NCI-H460 (cell line): ENCODE results near the gene PCK1. TPM values are rescaled to one million over a fixed set of nuclear protein-coding genes. Genes with fewer than 3 reads are reported as not detected.

Source experiments
- DNase-seq: peaks from one replicate; pipeline ENCODE4 v3.0.0-alpha.2; 2016; ENCODE audit warnings: low read depth; ENCODE audit errors: extremely low read depth
- total RNA-seq: library from RNA; depleted of rRNA; stranded (reverse); fragments of >200 nt; shearing (Covaris generic); gene quantifications from 2 replicates; pipeline ENCODE4 v1.2.3, GENCODE V29; 2014

The PCK1 gene
- total RNA-seq, 1 experiment from 2014 or later = 0.32 TPM

DNA sequence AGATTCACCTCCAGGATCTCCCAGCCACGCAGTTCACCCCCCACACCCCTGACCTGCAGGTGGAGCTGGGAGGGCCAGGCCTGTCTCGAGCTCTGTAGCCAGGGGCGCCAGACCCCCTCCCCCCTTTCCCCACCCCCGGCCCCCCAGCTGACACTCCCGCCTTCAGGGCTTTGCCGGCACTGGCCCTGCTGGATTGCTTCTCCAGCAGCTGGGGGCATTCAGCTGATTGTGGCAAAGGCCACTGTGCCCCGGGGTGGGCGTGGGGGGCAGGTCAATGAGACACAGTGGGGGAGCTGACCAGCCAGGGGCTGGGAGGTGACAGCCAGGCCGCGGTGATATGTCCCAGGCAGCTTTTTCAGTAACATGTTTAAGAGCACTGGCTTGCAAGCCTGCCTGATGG is 37.1 kb downstream of the PCK1 start:
- no peak for DNase-seq

DNA sequence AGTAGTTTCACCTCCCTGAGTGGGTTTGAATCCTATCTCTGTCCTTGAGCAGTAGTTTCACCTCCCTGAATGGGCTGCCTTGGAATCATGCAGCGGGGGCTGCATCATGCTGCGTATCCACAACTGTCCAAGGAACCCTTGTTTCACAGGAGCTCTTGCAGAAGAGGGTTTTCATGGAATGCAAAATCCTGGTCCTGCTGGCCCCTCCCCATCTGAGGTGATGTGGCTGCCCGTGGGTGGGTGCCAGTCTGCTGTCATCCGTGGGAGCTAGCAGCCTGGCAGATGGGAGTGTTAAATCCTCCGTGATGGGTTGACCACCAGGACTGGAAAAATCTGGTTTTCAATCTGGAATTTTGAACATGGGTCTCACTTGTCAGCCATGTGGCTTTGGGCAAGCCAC is 37.6 kb downstream of the PCK1 start:
- DNase-seq = no peak

DNA sequence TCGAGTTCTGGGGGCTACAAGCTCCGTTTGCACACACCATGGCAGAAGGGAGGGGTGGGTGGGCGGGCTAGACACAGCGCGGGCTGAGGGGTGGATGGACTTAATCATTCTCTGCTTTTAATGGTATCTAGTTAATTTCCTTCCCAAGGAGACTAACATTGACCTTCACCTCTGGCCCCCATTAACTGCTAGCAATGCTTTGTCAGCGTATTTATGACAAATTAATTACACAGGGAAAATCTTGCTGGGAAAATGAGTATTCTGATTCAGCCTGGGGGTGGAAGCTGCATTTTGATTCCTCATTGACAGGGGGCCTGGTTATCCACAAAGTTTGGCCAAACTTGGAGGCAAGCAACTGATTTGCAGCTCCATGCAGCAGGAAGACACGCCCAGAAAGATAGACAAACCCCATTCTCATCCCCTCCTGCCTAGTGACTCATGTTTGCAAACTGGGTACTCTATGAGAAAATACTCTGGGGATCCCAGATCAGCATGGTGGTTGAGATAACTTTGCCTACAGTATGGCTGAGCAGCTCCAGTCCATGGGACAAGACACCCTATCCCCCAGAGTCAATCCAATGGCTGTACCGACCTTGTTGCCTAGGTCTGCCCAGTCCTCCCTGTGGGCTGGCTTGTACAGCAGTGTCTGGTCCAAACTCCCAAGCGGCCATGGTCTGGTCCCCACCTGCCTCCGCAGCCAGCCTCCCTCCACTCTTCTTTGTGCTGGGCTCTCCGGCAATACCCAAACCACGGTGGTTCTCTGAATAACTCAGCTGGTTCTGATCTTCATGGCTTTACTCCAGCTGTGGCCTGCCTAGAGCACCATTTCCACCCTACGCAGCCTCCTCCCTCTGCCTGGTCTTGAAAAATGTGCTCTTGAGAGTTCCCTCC is 39.7 kb downstream of the PCK1 start:
- no peak for DNase-seq

DNA sequence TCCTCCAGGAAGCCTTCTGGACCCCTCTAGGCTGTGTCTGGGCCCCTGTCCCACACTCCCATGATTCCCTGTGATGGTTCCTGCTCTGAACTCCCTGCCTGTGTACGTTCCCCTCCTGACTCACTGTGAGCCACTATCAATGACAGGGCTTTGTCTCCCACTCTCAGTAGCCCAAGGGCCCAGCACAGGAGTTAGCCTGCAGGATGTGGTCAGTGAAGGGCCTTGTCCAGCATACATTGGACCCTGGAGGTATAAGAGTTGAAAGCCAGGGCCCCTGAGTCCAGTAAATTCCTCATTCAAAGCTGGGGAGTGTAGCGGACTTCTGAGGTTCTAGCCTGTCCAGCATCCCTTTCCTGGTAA is 40.3 kb downstream of the PCK1 start:
- DNase-seq = no peak

DNA sequence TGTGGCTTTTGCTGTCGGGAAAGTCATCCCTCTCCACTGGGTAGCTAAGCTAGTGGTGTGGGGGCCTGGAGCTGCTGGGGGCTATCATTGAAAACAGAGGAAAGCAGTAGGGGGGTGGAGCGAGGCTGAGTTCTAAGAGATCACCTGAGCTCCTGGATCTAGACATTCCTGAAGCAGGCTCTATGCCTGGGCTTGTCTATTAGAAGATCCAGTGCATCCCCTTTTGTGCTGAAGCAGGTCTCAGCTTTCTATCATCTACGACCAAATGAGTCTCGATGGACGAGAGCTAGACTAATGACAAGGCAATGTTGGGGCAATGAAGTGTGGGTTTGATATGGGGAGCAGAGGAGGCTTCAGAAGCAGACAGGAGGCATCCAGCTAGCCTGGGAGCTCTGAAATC is 40.8 kb downstream of the PCK1 start:
- no peak for DNase-seq

DNA sequence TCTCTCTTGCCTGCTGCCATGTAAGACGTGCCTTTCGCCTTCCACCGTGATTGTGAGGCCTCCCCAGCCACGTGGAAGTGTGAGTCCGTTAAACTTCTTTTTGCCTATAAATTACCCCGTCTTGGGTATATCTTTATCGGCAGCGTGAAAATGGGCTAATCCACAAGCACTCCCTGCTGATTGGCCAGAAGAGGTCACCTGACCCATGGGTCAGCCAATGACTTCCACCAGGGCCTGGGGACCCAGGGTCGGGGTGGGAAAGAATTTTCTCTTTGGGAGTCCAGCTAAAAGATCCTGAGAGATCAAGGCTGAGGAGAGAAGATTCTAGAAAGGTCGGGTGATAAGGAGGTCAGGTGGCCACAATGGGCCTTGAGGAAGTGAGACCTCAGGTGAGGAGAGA is 42.2 kb downstream of the PCK1 start:
- no peak for DNase-seq

DNA sequence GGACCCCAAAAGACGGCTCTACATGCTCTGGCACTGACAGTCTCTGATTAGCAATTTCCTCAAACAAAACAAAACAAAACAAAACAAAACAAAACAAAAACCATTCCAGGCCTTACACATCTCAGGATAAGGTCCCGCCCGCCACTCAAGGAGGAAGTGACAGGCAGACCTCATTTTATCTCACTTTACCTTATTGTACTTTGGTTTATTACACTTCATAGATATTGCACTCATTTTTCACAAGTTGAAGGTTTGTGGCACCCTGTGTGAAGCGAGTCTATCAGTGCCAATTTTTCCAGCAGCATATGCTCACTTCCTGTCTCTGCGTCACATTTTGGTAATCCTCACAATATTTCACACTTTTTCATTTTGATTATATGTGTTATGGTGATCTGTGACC is 44.1 kb downstream of the PCK1 start:
- DNase-seq = no peak

DNA sequence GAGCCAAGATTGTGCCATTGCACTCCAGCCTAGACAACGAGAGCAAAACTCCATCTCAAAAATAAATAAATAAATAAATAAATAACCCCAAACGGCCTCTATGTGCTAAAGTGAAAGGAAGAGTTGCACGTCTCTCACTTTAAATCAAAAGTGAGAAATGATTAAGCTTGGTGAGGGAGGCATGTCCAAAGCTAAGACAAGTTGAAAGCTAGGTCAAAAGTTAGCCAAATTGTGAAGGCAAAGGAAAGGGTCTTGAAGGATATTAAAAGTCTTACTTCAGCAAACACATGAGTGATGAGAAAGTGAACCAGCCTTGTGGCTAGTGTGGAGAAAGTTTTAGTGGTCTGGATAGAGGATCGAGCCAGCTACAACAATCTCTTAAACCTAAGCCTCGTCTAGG is 45.0 kb downstream of the PCK1 start:
- no peak for DNase-seq

DNA sequence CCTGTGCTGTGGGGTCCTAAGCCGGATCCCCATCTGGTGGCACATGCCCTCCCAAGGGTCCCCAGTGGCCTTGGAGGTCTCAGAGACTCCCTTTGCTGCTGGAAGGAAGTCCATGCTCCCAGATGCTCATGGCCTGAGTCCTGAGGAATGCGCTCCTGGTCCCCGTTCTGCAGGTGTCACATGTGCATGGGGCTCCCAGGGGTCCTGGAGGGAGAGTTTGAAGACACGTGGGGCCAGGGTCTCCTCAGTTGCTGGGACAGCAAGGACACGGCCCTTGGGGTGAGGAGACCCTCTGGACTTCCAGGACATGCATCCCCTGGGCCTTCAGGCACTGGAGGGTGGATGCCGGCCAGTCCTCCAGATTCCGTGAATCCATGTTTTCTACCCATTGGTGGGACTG is 47.6 kb downstream of the PCK1 start:
- no peak for DNase-seq

DNA sequence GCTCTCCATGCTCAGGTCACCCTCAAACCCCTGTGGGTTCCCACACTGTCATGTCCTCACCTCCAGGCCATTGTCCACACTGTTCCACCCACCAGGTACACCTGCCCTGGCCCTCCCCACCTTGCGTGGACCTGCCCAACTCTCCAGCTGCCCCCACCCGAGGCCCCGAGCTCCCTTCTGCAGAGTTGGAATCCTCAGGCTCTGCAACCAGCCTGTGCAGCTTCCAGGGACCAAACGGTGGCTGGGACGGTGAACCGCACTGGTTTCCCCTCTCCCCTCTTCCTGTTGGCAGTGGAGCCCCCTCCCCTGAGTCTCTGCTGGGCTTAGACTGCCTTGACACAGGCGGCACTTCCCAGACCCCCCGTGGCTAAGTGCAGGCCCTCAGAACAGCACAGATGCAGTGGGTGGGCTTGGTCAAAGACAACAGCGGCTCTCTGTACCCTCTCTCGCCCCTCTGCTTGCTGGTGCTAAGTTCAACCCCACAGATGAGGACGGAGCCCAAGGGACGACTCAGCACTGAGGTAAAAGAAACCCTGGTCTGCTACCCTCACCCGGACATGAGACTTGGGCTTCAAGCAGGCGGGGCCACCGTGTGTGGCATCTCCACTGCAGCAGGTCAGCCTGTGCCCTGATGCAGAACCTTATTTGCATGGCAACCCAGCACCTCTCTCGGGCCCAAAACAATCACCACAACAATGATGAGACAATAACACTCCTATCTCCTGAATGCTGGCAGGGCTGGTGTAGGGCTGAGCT is 48.4 kb downstream of the PCK1 start:
- DNase-seq = no peak

DNA sequence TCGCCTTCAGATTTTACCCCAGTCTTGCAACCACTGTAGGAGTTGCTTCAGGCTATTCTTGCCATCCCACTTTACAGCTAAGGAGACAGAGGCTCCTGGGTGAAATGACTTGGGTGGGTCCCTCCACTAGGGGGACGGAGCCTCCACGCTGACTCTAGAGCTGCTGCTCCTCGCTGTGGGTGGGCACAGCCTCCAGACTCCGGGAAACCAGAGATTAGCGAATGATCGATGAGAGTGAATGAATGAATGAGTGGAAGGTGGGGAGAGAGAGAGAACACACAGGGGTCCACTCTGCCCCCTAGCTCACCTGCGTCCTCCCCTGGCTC is 48.9 kb downstream of the PCK1 start:
- DNase-seq = no peak

DNA sequence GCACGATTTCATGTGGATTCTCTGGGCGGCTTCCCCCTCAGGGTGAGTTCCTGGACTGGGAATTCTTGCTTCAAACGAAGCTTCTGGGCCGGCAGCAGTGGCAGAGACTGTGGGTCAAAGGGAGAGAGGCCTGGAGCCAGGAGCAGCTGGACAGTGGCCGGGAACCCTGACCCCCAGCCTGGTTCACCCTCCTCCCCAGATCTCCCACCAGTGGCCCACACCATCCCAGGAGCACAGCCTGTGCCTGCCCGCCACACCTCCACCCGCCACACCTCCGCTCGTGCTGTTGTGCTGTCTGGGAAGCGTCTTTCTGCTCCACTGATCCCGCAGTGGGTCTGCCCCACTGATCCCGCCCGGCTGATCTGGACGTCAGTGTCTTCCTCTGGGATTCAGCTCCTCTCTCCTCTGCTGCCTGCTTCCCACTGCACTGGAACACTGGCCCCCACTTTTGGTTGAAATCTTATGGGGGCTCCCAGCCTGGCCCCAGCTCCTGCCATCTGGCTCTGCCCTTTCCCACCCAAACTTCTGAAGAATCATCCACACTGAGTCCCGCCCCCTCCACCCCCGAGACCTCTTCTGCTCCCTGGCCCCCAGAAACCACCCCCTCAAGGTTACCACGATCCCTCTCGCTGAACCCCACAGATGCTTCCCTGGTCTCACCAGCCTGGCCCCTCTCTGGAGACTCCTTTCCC is 49.5 kb downstream of the PCK1 start:
- DNase-seq = no peak

DNA sequence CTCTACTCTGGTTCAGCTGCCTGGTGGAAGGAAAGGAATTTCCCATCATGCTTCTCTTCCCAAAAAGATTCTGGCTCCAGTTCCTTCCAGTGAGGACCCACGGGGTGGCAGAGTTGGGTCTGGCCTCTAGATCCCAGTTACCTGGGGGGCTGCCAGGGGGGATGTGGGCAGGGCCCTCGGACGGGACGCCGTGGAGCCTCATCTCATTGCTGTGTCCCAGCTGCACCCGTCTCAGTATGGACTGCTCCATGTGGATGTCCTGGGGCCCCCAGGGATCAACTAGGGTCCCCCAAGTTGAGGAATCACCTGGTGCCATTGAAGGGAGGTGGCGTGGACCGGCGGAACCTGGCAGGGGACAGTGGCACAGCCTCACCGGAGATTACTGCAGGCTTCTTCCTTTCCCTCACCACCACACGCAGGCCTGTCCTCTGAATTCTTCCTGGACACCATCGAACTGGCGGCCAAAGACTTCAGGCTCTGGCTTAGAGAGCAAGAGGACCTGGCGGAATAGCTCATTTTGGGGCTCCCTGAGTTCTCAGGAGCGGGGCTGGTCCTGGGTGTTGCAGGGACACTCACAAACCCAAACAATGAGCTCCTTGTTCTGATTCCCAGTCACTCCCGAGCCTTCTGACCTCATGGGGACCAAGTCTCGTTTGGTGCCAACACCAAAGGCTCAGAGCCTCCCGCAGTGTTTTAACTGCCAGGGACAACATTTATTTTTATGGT is 50.8 kb downstream of the PCK1 start:
- no peak for DNase-seq

DNA sequence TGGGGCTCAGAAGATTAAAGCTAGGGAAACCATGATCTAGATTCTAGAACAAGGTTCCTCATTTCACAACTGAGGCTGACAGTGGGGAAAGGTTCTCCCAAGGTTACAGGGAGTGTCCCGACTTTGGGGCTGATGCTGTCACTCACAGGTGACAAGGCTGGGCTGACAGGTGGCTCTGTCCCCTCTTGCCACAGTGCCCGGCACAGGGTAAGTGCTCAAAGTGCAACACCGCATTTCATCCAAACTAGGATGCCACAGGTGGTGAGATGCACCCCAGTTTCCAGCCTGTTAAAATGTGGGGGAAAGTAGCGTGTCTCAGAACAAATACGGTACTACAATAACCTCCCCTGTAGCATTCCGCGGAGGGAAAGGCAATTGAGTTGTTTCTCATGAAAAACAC is 51.5 kb downstream of the PCK1 start:
- DNase-seq = no peak

DNA sequence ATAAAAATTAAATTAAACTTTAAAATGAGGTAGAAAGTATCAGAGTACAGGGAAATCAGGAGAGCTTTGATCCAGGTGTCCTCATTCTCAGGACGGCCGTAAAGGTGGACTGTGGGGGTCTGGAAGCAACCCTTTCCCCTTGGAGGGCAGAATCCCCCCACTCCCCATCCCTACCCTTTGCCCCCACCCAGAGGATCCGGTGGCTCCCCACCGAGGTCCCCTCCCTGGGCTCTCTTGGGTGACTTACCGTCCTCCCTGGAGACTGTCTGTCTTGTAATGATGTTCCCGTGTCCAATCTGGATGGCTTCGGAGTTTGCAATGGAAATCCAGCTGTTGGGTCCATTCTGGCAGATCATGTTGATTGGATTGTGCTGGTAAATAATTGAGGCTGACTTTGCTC is 52.0 kb downstream of the PCK1 start:
- DNase-seq = no peak

DNA sequence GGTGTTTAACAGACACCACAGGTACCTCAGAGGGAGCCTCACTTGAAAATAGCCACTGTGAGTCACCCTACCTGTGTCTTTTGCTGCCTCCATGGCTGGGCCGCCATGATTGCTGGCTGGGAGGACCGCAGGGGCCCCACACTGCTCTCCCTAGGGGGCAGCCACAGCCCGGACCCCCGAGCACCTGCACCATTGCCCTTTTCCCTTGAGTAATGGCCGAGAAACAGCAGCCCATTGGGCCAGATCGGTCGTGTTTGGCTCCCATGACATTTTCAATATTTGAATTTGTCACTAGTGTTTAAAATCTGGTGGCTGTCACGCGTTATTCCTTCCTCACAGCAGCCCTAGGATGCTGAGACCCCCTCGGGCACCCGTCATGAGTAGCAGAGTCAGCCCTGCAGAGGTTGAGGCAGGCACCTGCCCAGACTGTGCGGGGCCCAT is 52.6 kb downstream of the PCK1 start:
- no peak for DNase-seq

DNA sequence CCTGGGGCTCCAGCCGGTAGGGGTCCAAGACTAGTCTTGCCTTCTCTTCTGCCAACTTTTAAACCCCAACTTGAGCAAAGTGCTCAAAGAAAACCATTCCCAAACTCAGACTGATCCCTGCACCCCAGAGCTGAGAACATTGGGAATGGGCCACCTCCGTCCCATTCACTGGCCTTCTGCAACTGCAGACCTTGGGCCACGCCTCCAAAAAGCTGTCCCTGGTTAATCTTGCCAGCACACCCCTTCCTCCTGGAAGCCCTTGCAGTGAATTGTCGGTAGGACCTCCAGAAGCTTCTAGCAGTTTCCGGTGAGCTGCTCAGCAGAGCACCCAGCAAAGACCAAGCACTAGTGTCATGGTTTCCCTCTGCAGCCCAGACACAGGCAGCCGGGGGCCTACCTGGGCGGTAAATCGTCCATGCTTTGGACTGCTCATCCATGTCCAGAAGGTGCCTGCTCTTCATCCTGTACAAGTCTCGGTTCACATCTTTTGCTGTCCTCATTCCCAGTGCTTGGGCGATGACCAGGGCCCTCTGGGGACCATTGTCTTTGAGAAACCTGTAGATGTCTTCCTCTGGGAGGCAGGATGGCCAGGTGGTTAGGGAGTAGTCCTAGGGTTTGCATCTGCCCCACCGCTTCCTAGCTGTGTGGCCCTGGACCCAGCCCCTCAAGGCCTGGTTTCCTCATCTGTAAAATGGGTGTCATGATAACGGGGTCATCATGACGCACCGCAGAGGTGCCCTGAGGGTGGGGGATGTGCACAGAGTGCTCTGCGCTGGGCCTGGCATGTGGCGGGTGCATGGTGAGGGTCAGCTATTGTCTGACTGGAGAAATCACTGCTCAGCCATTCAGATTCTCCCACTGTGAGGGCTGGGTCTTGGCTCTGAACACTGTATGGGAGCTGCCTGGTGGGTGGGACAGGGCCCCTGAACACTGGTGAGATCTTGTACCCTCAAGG is 53.9 kb downstream of the PCK1 start:
- no peak for DNase-seq

DNA sequence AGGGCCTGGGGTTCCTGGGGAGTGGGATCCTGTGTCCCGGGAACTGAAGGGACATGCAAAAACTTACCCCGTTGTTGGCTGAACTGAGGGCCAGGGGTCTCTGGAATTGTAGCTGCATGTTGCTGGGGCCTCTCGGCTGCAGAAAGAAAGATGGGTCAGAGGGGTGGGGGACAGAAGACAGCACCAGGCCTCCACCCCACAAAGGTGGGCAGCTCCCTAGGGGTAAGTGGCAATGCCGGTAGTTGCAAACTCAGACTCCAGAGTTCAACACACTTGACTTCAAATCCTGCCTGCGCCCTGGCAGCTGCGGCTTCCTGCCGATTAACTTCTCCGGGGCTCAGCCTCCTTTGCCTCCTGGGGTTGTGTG is 54.5 kb downstream of the PCK1 start:
- DNase-seq = no peak

DNA sequence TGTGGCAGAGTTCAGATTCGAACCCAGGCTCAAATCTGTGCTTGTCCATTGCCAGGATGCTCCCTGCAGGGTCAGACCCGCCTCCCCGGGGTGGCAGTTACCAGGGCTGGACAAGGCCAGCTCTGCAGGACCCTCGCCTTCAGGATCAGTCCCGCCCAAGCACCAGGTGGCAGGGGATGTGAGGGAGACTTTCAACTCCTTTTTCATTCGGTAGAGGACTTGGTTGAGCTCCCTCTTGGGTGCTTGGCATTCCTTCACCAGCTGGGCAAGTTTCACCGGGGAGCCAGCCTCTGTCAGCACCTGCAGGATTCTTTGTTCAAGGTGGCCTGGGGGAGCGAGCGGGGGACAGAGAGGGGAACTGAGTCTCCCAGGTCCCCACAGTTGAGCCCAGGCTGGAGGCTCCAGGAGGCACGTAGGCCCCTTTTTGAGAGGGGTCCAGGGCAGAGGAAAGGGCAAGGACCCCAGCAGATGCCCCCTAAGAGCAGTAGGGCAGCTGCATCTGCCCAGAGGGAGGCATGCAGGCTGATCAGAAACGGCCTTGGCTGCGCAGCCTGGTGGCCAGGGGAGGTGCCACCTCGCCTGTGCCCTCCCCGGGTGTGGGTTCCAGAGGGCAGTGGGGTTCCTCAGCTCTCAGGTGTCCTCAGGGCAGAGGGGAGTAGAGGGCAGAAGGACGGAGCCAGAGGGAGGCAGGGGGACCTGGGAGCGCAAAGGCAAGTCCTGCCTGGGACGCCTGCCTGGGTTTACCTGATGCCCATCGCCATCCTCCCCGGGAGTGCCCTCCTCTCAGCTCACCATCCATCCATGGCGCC is 55.4 kb downstream of the PCK1 start:
- no peak for DNase-seq
